ENCODE results near the gene FUT7.

- TF ChIP-seq BRD4 (CRISPR knock-in tag; IDR thresholded peaks at IDR 0.05) = no peak
- no peak for TF ChIP-seq MAFK (conservative IDR thresholded peaks at IDR 0.05 in 1 of 2, IDR thresholded peaks at IDR 0.05 in 1 of 2; ENCODE audit: low read length in 2 of 2)
- TF ChIP-seq RAD51 (IDR thresholded peaks at IDR 0.05; ENCODE audit: borderline replicate concordance) = no peak
- no peak for TF ChIP-seq RNF2 (conservative IDR thresholded peaks at IDR 0.05; ENCODE audit: low read depth)
Measured at GRCh38 chr9:137012694-137013570, 19.0 kb downstream of the FUT7 start.
